Stimulated activated CD4-positive, alpha-beta T cell treated with anti-CD3 and anti-CD28 coated beads, TNF-alpha, amount 100 ng/mL, for 48 hours (primary cell): ENCODE results near the gene MRPL27.

Source experiments
- DNase-seq, 3 donors: peaks; one replicate each; pipeline ENCODE4 v3.0.0-alpha.2; 2020; ENCODE audit warnings: low read depth in 3 of 3

Gene MRPL27

GRCh38 chr17:50386510-50386909 lies 13.5 kb upstream of the MRPL27 start:
- no peak for DNase-seq

DNA sequence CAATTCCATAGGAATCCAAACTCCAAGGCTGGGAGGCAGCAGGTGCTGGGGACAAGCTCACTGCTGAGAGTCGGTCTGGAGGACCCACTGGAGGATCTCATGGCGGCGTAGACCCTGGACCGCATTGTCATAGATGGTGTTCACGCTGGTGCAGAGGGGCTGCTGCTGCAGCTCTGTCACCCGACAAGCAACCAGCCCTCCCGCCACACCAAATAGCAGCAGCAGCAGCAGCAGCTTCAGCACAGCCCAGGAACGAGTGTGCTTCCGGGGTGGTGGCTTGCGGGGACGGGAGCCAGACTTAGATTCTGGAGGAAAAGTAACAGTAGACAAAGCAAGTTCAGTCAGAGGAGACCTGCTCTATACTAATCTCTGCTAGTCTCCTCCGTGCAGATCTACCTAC lies 9.9 kb upstream of the MRPL27 start:
- DNase-seq, result no peak

GRCh38 chr17:50381920-50382319 lies 8.9 kb upstream of the MRPL27 start:
- no peak for DNase-seq

- no peak for DNase-seq
Measured at GRCh38 chr17:50381260-50381815, 8.4 kb upstream of the MRPL27 start.

- DNase-seq, result no peak
Measured at GRCh38 chr17:50380369-50381259, 7.6 kb upstream of the MRPL27 start.

DNA sequence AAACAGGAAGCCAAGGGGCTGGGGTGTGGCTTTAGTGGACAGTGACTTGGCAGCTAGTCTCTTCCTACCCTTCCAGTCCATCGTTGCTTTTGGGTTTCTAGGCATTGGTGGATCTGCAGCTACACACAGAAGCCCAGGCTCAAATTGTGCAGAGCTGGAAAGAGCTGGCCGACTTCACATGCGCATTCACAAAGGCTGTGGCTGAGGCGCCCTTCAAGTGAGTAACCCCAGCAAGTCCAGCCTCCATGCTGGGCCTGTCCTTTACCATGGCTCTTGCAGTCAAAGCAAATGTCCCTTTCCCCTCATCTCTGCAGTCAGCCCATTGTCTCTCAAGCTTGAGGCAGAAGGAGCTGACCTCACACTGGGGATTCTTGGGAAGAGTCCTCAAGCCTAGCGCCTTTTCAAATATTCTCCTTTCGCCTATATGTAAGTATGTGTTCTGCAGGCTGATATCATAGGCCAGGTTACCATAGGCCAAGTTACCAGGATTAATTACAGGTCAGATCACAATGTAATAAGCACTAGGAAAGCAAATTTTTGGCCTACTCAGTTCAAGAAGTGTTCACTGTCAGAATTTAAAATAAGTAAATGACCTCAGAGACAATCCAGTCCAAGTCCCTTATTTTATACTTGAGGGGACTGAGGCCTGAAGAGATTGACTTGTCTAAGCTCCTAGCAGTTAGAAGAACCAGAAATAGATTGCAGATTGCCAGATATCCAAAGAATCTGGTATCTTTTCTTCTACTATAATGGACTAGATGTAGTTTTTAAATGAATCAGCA lies 6.6 kb upstream of the MRPL27 start:
- no peak for DNase-seq

DNA sequence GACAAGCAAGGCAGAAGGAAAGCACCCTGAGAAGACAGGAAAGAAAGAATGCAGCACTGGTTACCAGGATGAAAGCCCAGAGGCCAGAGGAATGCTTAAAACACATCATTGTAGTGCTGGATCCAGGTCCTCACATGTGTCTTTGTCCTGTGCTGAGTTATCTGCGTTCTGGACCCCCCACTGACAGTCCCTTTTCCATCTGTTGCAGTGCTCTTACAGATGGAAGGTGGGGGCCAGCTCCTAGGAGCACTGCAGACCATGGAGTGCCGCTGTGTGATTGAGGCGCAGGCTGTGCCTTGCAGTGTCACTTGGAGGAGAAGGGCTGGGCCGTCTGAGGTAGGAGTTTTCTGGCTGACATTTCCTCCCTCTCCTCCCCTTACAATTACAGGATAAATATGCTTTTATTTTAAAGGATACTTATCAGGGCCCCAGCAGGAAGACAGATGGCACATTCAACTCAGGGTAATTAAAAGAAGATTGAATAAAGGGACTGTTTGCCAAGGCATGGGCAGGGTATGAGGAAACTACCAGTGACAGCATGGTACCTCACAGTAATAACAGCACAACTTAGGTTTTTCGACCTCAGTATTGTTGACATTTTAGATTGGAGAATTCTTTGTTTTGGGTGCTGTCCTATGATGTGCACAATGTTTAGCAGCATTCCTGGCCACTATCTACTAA lies 3.0 kb upstream of the MRPL27 start:
- DNase-seq, result no peak

- no peak for DNase-seq
Measured at GRCh38 chr17:50373705-50374104, 721 bp upstream of the MRPL27 start.

DNA sequence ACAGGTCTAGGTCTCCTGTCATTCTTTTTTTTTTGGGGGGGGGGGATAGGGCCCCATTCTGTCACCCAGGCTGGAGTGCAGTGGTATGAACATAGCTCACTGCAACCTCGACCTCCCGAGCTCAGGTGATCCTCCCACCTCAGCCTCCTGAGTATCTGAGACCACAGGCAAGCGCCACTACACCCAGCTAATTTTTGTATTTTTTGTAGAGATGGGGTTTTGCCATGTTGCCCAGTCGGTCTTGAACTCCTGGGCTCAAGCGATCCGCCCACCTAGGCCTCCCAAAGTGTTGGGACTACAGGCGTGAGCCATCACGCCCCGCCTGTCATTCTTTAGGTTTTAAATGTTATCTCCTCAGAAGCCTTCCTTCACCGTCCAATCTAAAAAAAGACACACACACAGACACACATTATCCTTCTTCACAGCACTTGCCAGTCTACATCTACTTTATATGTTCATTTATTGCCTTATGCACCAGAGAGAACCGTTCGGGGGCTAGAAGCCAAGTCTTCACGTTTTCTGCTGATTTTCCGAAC lies 694 bp downstream of the MRPL27 start:
- no peak for DNase-seq

DNA sequence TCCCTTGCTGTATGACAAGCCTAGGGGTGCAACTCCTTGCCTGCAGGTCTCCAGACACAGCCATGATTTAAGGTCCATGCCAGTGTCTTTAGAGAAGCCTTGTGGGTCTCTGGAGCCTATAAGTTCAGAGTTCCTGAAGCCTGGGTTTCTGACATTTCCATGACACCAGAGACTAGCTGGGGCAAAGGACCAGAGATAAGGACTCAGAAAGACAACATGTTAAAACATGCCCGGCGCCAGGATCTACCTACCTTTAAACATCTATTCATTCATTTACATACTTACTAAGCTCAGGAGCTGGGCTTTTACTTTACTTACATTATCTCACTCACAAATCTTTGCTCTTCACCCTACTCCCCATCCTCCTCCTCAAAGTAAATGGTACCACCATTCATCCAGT lies 1.5 kb downstream of the MRPL27 start:
- no peak for DNase-seq

- no peak for DNase-seq
Measured at GRCh38 chr17:50370052-50370451, 2.9 kb downstream of the MRPL27 start.

DNA sequence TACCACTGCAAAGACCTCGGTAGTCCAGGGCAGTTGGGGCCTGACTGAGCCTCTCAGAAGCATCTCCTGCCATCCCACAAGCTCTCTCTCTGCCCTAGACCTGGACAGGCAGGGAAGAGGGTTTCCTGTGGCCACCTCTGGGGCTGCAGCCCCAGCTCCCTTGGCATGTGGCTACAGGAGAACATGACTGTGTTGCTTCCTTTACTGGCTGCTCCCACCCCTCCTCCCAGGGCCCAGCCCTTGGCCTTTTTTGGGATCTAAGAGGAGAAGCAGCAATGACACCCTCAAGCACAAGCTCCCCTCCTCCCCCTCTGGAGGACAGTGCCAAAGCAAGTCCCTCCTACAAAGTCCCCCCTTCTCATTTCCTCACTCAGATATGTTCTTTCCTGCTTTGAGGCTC lies 5.6 kb downstream of the MRPL27 start:
- DNase-seq, result no peak

DNA sequence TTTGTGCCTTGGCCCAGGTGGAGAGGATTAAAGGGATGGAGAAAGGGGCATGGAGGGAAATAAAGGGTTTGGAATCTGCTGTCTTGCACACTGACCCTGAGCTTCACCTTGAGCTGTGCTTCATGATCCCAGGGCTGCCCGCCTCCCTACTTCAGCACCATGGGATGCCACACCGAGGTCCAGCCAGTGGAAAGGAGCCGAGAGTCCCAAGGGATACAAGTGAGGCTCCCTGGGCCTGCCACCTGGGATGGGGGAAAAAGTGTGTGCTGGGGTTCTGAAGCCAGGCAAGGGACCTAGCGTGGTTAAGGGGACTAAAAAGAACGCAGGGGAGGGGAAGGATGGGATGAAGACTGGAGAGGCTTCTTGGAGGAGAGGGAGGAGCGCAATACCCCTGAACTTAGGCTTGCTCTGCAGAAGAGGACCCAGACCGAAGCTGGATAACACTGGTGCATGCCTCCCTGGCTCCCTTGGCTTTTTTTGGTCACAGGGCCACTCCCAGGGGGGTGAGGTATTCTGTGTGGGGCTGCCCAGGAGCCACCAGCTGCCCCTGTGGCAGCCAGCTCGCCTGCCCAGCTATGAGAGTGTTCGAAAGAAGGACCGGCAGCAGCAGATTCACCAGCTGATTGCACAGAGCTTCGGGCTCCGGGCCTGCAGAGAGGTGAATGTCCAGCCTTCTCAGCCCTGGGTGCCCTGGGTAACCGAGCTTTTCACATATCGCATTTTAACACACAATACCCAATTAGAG lies 7.2 kb downstream of the MRPL27 start:
- DNase-seq, result no peak

GRCh38 chr17:50365165-50365564 lies 7.8 kb downstream of the MRPL27 start:
- DNase-seq, result no peak

GRCh38 chr17:50364715-50365114 lies 8.3 kb downstream of the MRPL27 start:
- DNase-seq, result no peak

DNA sequence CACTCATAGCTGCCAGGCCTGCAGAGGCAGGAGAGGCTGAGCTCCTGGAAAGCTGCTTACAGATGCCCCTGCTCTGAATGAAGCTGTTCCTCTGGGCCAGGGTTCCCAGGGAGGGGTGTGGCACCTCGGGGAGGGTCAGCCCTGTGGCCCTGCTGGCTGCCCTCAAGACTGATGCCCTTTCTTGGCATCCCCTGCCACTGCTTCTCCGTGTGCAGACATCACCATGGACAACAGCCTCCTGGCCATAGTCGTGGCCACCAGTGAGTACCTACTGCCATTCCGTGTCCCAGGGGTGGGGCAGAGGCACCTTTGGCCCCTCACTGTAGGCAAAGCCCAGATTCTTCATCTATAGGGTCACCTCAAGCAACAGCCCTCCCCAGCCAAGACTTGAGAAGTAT lies 8.9 kb downstream of the MRPL27 start:
- no peak for DNase-seq

DNA sequence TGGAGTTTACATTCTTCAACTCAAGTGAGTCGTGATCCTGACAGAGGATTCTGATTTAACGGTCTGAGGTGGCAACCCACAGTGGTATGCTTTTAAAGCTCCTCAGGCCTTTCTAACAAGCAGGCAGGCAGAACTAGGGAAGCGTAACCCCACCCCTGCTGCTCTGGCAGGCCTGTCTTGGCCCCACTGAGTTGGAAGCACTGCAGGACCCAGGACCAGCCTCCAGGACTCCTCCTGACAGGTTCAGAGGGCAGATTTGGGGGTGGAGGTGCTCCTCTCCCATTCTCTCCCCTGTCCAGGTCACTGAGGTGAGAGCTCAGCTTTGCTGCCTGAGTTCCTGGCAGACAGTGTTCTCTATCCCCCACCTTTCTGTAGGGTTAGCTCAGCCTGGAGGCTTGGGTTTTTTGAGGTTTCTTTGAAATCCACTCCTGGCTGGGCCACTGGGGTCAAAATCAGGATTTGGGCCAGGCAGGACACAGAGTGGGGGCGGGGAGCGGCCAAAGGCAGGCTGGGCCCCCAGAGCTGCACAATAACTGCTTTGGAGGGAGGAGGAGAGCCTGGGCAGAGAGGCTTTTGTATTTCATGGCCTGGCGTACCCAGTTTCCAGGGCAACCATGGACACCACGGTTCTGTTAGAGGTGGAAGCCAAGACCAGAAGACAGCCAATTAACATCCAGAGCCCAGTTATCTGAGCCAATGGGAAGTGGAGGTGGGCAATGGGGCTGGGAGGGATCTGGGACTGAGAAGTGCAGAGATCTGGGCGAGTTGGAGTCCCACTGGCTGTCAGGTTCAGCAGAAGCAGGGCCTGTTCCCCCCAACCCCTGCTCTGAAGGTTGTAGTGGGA lies 9.5 kb downstream of the MRPL27 start:
- DNase-seq, result no peak

GRCh38 chr17:50362661-50363060 lies 10.3 kb downstream of the MRPL27 start:
- DNase-seq, result no peak

DNA sequence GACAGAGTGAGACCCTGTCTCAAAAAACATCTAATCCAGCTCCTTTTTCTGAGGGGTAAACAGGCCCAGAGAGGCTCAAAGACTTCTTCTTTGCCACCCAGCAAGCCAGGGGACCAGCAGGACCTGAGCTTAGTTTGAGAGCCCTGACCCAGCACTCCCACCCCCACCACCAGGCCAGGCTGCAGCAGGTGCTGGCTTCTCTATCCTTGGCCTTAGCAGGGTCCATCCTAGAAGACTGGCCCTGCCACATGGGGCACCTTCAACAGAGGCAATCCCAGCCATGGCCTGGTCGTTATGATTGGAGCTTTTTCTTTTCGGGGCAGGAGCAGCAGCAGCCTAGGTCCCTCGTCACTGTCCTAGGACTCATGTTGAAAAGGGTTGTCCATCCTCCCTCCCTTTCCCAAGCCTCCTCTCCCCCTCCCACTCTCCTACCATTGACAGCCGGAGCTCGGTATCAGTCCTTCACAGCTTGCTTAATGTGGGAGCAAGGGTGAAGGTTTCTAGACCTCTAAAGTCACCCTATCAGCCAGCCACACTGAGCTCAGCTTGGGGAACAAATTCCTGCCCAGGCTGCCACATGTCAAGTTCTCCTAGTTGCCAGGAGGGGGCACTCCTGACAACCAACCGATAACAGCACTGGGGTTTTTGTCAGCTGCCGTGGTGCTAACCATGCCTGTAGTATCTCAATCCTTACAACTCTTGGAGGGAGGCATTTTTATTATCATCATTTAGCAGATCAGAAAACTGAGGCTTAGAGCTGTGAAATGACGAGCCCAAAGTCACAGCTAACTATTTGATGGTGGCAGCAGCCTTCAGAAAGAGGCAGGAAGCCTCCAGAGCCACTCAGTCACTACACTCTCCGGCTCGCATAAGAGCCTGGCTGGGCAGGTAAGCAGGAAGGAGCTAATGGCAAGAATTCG lies 11.2 kb downstream of the MRPL27 start:
- DNase-seq, result peak in 2 of 3 donors; percentile 26 to 43
